Activated naive CD4-positive, alpha-beta T cell (primary cell): Measurements from ENCODE around the gene TLR8.

Source experiments
- DNase-seq, 4 experiments: peaks; one replicate each; lab custom pipeline; 2025; lab: John Stamatoyannopoulos, UW

The TLR8 gene

DNA sequence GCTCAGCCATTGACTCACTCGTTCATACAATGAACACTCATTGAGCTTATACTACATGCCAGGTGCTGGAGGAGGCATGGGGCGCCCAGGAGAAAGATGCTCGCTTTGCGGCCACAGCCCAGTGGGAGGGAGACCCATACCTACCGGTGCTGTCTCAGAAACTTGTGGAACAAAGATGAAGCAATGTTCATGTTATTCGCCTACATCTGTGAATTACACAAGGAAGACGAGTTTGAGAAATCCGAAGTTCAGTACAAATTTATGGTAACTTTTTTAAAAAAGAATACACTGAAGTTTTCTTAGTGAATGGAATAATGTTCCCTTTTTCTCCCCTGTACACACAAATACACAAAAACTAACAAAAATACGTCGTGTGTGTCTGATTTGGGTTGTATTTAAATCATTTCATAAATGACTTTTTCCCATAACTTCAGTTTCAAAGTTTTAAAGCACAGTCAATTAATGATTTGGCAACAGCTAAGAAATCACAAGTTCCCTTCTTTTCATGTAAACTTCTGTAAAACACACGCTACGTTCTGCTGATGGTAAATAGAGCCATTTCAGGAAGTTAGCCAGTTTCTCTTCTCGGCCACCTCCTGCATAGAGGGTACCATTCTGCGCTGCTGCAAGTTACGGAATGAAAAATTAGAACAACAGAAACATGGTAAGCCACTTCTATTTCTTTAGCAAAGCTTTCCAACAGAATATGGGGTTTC, at the start of gene TLR8:
Gene TLR8 (plus strand): TSS at position 575 of the 716 bp plus-strand sequence. CDS start 87 bp downstream, at position 662.
- DNase-seq, result no peak

DNA sequence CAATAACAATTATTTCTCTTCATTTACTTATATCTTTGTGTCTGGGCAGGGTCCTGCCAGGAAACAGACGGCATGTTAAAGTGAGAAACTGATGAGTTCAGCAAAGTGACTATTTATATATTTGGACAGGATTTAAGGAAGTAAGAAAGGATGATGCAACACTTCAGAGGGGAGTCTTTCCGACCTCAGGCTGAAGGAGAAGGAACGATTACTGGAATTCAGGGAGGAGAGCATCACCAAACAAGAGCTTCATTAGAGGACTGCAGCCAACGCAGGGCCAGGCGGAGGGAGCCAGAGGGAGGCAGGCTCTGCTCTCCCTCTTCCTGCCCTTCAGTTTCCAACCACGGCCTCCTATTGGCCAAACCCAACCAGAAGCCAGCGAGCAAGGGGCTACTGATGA, 41.1 kb upstream of the TLR8 start:
- no peak for DNase-seq

DNA sequence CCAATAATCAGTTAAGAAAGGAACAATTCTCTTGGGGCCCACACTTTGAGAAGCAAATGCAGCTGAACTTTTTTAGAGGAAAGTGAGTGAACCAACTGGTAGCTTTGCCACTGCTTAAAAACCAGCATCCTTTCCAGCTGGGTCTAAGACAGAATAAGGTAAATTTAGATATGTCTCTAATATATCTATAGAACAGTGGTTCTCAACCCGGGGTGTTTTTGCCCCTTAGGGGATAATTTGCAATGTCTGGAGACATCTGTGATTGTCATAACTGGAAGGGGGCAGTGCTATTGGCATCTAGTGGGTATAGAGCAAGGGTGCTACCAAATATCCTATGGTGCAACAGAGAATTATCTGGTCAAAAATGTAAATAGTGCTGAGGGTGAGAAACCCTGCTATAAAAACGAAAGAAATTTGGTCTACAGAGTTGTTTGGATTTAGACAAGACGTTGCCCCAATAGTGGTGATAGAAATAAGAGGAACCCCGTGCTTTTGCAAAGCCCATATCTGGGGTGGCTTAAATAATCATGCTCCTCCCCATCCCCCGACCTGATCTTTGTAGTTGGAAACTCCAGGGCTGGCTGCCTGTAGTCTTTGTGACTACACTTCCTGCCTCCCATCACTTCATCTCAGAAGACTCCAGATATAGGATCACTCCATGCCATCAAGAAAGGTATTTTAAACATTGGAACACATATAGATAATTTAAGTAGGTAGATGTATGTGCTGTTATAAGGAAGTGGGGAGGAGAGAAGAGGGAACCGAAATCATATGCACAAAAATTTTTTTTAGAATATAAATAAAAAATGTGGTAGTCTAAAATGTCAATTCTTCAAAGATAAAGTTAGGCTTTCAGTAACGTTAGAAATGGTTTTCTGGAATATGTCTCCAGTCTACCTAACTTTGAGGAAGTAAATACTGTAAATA, 39.7 kb upstream of the TLR8 start, which contains the start of gene TLR7:
Gene TLR7 (plus strand): TSS at position 622 of the 927 bp plus-strand sequence. CDS start 507 bp downstream, outside the sequence.
- DNase-seq, result no peak

DNA sequence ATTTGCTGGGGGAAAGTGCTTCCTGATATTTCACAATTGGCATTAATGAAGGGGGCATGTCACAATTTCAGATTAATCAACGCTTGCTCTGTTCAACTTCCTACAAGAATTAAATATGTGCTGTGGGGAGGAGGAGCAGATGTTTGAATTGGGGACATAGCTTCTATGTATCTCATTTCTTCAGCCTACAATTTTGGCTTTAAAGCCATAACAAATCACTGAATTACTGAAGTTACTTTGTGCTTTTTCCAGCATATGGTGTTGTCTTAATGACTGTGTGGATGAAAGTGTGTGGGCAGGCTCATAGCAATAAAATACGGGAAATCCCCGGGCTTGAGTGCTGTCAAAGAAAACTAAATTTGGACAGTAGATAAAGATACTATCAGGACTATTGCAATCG, 38.7 kb upstream of the TLR8 start:
- DNase-seq, result no peak

DNA sequence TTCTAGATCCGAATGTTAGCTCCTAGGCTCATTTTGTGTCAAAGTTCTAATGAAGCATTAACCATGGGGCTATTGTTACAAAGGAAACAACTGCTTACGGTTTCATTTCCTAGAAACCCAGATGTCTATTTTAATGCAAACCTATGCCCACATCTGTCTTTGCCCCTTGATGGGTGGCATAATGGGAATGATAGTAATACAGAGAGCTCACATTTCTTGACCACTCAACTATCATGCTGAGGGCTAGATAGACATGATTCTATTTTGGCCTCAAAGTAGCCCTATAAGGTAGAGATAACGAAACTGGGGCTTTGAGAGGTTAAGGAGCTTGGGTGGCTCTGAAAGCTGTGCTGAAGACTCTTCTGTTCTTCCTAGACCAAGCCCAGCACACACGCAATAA, 37.7 kb upstream of the TLR8 start:
- DNase-seq, result no peak

DNA sequence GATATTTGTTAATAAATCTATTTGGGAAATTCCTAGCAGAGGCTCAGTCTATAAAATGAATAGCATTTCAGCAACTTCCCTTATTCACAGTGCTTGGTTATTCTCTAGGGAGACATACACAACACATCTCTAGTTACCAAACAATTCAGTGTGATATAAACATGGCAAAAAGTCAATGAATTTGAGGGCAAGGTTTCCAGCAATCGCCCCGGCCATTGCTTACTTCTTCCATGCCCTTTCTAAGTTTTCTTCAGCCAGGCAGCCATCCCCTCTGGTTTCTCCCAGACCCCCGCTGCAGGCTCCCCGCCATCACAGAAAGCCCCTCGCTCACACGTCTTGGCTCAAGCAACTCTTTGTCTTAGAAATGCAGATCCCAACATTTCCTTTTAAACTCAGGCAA, 35.2 kb upstream of the TLR8 start:
- DNase-seq, result no peak

DNA sequence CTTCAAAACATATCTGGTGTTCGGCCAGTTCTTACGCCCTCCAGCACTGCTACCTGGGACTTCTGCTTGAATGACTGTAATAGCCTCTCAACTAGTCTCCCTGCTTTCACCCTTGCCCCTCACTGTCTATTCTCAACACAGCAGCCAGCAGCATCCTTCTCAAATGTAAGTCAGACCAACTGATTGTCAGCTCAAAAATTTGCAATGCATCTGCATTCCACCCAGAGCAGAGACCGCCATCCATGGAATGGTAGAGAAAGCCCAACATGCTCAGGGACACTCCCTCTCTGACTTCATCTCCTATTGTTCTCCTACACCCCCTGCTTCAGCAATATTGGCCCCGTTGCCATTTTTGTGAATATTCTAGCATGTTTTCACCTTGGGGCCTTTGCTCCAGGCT, 33.7 kb upstream of the TLR8 start:
- no peak for DNase-seq

DNA sequence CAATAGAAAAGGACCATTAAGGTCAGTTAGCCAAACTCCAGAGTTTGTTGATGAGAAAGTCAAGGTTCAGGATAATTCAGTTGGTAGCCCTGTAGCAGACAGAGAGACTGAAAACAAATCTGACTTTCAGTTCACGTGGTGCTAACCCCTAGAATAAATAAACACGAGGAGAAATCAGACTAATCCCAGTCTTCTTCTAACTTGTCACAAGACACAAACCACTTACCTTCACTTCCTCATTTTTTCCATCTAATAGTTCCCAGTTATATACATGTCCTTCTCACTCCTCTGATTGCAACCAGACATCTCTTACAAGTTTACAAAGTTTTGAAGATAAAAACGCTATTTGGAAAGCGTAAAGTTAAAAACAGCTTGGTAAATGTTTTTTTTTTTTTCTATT, 31.8 kb upstream of the TLR8 start:
- DNase-seq, result no peak

DNA sequence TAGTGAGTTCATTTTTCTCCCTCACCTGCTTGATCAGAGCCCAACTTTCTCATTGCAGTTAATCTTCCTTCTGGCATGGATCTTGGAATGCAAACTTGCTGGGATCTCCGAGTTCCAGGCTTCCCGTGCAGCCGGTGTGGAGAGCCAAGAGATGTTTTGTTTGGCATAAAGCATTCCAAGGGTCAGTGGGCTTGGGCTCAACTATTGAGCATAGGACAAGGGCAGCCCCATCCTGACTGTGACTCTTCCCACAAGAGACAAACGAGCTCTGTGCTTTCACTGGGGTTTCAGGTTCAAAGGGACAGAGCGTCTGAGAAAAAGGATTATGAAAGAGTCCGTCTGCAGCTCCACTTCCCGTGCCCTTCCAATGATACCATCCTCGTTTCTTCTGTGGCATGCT, 29.0 kb upstream of the TLR8 start:
- no peak for DNase-seq

DNA sequence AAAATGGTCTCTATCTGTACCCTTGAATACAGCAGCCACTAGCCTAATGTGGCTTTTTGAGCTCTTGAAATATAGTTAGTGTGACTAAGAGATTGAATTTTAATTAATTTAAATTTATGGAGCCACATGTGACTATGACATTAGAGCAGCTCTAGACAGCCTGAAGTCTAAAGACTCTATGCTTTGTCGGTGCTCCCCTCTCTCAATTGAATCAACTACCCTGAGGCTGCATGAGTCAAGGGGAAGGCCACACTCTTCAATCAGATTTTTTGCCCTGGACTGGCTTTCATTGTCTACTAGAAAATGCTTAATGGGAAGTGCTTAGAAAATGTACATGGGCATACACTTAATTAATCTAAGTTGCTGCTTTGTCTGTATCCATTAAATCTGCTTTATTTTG, 27.9 kb upstream of the TLR8 start:
- no peak for DNase-seq

DNA sequence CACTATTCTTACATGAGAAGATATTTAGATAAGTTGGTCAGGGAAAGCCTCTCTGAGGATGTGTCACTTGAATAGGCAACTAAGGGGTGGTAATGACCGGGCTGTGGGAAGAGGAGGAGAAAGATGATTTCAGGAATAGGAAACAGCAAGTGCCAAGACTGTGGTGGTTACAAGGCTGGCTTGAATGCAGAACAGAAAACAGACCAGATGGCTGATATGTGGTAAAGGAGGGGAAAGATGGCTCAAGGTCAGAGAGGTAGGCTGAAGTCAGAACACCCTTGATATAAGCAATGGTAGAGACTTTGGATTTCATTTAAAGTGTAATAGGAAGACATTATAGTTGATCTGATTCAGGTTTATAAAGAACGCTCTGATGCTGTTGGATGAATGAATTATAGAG, 24.5 kb upstream of the TLR8 start:
- DNase-seq, result no peak

DNA sequence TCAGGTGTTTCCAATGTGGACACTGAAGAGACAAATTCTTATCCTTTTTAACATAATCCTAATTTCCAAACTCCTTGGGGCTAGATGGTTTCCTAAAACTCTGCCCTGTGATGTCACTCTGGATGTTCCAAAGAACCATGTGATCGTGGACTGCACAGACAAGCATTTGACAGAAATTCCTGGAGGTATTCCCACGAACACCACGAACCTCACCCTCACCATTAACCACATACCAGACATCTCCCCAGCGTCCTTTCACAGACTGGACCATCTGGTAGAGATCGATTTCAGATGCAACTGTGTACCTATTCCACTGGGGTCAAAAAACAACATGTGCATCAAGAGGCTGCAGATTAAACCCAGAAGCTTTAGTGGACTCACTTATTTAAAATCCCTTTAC, 20.9 kb upstream of the TLR8 start:
- no peak for DNase-seq

DNA sequence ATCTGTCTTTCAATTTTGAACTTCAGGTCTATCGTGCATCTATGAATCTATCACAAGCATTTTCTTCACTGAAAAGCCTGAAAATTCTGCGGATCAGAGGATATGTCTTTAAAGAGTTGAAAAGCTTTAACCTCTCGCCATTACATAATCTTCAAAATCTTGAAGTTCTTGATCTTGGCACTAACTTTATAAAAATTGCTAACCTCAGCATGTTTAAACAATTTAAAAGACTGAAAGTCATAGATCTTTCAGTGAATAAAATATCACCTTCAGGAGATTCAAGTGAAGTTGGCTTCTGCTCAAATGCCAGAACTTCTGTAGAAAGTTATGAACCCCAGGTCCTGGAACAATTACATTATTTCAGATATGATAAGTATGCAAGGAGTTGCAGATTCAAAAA, 19.9 kb upstream of the TLR8 start:
- DNase-seq, result no peak

DNA sequence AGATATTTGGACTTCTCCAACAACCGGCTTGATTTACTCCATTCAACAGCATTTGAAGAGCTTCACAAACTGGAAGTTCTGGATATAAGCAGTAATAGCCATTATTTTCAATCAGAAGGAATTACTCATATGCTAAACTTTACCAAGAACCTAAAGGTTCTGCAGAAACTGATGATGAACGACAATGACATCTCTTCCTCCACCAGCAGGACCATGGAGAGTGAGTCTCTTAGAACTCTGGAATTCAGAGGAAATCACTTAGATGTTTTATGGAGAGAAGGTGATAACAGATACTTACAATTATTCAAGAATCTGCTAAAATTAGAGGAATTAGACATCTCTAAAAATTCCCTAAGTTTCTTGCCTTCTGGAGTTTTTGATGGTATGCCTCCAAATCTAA, 19.3 kb upstream of the TLR8 start:
- DNase-seq, result no peak

DNA sequence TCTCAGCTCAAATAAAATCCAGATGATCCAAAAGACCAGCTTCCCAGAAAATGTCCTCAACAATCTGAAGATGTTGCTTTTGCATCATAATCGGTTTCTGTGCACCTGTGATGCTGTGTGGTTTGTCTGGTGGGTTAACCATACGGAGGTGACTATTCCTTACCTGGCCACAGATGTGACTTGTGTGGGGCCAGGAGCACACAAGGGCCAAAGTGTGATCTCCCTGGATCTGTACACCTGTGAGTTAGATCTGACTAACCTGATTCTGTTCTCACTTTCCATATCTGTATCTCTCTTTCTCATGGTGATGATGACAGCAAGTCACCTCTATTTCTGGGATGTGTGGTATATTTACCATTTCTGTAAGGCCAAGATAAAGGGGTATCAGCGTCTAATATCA, 18.7 kb upstream of the TLR8 start:
- no peak for DNase-seq

DNA sequence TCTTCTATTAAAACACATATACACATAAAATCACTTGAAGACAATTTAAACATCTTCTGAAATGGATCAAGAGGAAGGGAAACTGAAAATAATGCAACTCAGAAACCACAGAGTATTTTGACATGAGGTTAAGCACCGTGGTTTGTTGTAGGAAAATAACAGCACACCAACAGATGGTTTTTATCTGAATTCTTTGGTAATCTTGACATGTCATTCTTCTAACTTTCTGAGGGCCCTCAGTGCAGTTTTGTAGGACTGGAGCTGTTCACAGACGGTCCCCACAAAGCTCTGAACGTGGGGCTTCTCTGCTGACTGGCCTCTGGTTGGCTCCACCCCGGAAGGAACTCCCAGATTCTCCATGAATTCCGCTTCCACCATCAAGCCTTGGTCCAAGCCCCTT, 16.0 kb upstream of the TLR8 start:
- DNase-seq, result no peak

DNA sequence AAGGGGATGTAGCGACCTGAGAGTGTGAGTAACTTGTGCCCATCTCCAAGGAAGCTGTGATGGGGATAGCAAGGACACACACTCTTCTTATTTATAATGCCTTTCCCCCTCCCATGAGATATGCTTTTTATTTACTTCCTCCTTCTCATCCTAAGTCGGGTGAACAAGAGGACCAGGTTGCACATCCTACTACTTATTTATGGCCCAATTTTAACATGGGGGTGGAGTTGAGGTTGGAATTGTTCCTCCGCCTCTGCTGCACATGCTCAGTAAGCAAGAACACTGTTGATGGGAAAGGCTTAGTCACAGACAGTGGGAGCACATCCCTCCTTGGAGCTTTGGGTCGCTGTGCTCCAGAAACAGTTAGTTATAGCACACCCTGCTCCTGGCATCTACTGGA, 15.2 kb upstream of the TLR8 start:
- DNase-seq, result no peak

DNA sequence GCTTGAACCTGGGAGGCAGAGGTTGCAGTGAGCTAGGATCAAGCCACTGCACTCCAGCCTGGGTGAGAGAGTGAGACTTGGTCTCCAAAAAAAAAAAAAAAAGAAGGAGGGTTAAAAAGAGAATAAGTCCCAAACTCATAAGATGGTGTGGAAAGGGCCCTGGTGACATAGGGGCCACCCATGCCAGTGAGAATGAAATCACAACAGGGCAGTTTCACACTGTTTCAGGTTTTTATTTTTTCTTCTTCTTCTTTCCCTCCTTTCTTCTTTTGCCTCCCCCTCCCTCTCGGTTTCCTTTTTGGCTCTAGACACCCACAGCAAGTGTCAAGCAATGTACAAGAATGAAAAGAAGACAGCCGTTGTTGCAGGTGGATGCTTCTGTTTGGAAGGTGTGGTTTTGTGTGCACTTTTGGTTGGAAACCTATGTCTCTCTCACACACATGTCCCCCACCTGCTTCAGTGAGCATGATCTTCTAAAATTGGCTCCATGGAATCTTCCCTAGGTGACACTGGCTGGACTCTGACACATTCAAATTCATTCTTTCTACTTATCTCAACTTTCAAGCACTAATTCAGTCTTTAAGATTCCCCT, 14.4 kb upstream of the TLR8 start:
- DNase-seq, result no peak

DNA sequence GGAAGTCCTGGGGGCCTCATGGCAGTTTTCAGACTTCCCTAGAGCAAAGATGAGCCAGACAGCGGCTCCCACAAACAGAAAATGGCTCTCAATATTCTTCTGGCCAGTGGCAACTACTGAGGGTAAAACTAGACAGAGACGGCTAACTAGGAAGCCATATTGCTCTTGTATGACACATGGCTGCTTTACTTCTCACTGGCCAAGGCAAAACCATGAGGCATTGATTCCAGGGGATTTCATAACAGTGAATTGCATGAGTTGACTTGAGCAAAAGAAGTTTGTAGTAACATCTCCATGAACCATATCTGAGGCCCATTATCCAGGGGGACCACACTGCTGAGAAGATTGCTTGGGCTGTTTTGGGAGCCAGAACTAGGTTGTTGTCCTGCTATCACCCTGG, 13.7 kb upstream of the TLR8 start:
- DNase-seq, result no peak

DNA sequence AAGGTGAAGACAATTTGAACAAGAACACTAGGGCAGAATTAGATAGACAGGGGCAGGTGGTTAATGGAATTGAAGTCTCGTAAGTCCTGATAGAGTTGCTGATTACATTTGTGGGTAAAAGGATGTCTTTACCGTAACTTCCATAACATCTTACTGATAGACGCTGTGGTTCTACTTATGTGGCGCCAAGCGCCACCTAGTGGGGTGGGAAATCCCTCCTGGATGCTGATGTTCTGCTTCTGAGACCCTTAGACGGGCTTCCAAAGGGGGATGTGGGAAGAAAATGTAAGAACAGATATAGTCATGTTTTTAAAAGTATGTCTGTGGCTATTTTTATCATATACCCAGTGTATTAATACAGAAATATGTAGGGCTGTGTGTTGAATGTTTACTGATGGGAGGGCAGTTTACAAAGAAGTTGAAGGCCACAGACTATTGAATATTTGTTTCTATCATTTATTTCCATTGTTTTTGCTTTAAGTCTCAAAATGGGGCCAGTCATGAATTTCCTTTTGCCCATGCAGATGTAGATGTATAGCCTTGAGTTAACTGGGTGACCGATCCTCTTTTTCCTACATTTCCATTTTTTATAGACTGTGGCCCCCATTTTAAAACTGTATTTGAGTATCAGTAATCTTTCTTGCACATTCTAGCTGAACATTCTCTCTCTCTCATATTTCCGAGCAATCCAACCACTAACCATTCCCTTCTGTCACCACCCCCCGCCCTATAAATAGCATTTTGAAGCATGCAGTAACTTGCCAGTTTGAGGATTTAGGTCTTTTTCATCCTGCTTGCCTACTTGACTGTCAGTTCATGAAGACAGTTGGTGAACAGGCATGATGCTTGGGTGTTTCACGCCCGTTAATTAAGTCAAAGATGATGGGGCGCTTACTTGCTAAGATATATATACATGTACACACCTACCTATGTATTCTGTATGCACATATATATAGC, 12.1 kb upstream of the TLR8 start:
- DNase-seq, result peak in 3 of 4 experiments; percentile 4 to 40 (median 10)

DNA sequence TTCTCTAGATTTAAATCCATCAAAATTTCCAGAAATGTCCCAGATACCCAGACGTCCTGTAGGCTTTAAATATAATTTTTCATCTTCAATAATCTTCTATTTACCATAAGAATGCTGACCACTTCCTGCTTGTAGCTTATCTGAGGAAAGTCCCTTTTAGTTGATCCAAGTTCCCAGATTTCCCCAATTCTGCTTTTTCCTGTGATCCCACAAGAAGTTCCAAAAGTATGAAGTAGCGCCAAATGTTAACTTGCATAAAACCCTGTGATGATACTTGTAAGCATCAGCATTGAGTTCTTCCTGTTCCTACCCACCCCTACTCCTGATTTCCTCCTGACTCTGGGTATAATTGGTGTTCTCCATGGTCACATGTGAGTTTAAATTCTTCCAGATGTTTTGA, 10.6 kb upstream of the TLR8 start:
- DNase-seq, result no peak

DNA sequence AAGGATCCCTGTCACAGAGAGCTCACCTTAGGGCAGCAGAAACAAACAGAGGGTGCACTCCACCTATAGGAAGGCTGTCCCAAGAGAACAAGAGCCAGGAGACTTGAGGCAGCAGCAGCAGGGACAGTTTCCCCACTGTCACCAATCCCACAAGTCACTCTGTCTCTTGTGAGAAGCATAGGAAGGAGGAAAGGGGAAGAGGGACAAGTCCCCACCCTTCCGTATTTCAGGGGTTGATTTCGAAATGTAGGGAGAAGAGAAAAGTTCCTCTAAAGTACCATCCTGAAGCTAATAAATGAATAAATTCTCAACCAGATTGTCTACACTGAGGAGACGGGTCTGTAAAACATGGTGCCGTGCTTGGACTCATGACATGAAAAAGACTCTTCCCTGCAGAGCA, 9.5 kb upstream of the TLR8 start:
- DNase-seq, result no peak
